ENCODE results near the gene CRHR2. TPM values are rescaled to one million over a fixed set of nuclear protein-coding genes. Genes with fewer than 3 reads are reported as not detected.

Gene CRHR2
- total and polyA plus RNA-seq, 2 of the 13 experiments (the other 11 are each of a cell fraction or from before 2014, with no cell fraction given) = not detected

GRCh38 chr7:30618080-30618676, 64.1 kb downstream of the CRHR2 start:
- DNase-seq (ENCODE audit: low spot score) = no peak
- Histone ChIP-seq H2AFZ (ENCODE audit: low read length) (no peak overlapping the region), H3K4me2 (ENCODE audit: low read depth, low read length) (no peak overlapping the region), H4K20me1 (ENCODE audit: insufficient read depth, low read length) (peaks cover 29% of the 10 kb centered on the region), H3K4me3 (replicated peaks in 1 of 3; ENCODE audit: insufficient read depth in 1 of 3, low read depth in 2 of 3, low read length in 3 of 3) (no peak overlapping the region), H3K9me3 (ENCODE audit: low read length) (no peaks in the 10 kb centered on the region), H3K4me1 (ENCODE audit: insufficient read depth, low read length) (0 out of 2 replicates have a peak, but pooled peaks cover 5% of the 10 kb centered on the region), H3K27ac (ENCODE audit: extremely low read length, insufficient read depth, low read length) (no peak overlapping the region), H3K27me3 (ENCODE audit: control insufficient read depth in 1 of 2, insufficient read depth in 2 of 2, low read length in 2 of 2) (no peaks in the 10 kb centered on the region), H3K79me2 (ENCODE audit: insufficient read depth, low read length) (peaks cover 18% of the 10 kb centered on the region), H3K36me3 (replicated peaks in 1 of 2; ENCODE audit: control insufficient read depth in 1 of 2, insufficient read depth in 2 of 2, low read length in 2 of 2) (peaks cover 32 to 84% of the 10 kb centered on the region in 2 experiments), H3K9ac (ENCODE audit: insufficient read depth, low read depth, low read length) (no peak overlapping the region)
- no TSS peak for BruUV-seq (replicated peaks)
- ATAC-seq = no peak
- CTCF ChIA-PET (ENCODE audit: low intra/inter-chr PET ratio, low total read pairs) = no interaction called here
- POLR2A ChIA-PET = no interaction called here
- TF ChIP-seq ZNF572 (CRISPR knock-in tag; IDR thresholded peaks at IDR 0.05) (no peak), ZNF121 (CRISPR knock-in tag; IDR thresholded peaks at IDR 0.05) (0 out of 2 replicates have a peak, but pooled peaks have one; percentile 37)
- FAIRE-seq = no peak
- WGBS (ENCODE audit: low lambda C conversion rate) = 97% methylated on average over 4 of the region's 4 CpGs
- in situ Hi-C loops (cut with HindIII; ENCODE audit: extremely low pct_ligation_motif_present, low pct_unique_long_range_greater_than_20kb) = loop anchor here (5.0 kb wide), 1 partner anchor 49 kb away; no protein-coding TSS in a partner anchor
- intact Hi-C loops (cut with micrococcal nuclease; ENCODE audit: unreplicated experiment) = no loop called here

DNA sequence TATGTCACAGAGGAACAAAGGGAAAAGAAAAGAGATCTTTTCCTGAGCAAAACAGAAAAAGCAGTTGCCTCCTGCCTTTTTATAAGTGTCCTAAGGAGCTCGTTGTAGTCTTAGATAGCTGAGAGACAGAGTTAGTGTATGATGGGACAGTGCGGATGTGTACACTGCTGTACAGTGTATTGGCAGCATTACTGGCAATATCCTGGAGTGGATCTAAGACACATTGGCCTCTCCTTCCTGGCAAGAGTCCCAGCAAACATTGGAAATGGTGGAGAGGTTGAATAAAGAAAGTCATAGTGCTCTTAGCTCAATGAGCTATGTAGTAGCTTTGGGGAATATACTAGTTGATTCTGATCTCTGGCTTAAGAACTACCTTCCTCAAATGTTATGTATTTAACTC, 64.9 kb downstream of the CRHR2 start:
- TF ChIP-seq ZNF143 (CRISPR knock-in tag; IDR thresholded peaks at IDR 0.05) (no peak), ZNF20 (CRISPR knock-in tag; IDR thresholded peaks at IDR 0.05) (no peak), NFKBIZ (CRISPR knock-in tag; IDR thresholded peaks at IDR 0.05) (no peak), HNRNPUL1 (IDR thresholded peaks at IDR 0.05; ENCODE audit: low read depth, low read length) (no peak), GATAD1 (CRISPR knock-in tag; IDR thresholded peaks at IDR 0.05) (no peak), SNAPC5 (CRISPR knock-in tag; IDR thresholded peaks at IDR 0.05; ENCODE audit: borderline replicate concordance) (no peak), ZMYM2 (CRISPR knock-in tag; IDR thresholded peaks at IDR 0.05) (no peak), THAP11 (CRISPR knock-in tag; IDR thresholded peaks at IDR 0.05) (no peak), RBM22 (optimal IDR thresholded peaks at IDR 0.05; ENCODE audit: low read length) (no peak), ZNF317 (CRISPR knock-in tag; IDR thresholded peaks at IDR 0.05) (no peak), TCF7L2 (IDR thresholded peaks at IDR 0.05; ENCODE audit: low read depth, low read length) (no peak)
- intact Hi-C loops (cut with micrococcal nuclease; ENCODE audit: unreplicated experiment) (no loop called here), in situ Hi-C loops (cut with HindIII; ENCODE audit: extremely low pct_ligation_motif_present, low pct_unique_long_range_greater_than_20kb) (loop anchor here (5.0 kb wide), 1 partner anchor 50 kb away; no protein-coding TSS in a partner anchor)
- DNase-seq (ENCODE audit: low spot score) (no peak), ATAC-seq (no peak), FAIRE-seq (no peak)
- Histone ChIP-seq H3K36me3 (replicated peaks in 1 of 2; ENCODE audit: control insufficient read depth in 1 of 2, insufficient read depth in 2 of 2, low read length in 2 of 2) (peaks cover 35 to 87% of the 10 kb centered on the region in 2 experiments), H3K4me1 (ENCODE audit: insufficient read depth, low read length) (0 out of 2 replicates have a peak, but pooled peaks cover 8% of the 10 kb centered on the region), H4K20me1 (ENCODE audit: insufficient read depth, low read length) (peaks cover 29% of the 10 kb centered on the region), H2AFZ (ENCODE audit: low read length) (no peak overlapping the region), H3K9ac (ENCODE audit: insufficient read depth, low read depth, low read length) (no peak overlapping the region), H3K9me3 (ENCODE audit: low read length) (no peaks in the 10 kb centered on the region), H3K27me3 (ENCODE audit: control insufficient read depth in 1 of 2, insufficient read depth in 2 of 2, low read length in 2 of 2) (no peaks in the 10 kb centered on the region), H3K27ac (ENCODE audit: extremely low read length, insufficient read depth, low read length) (no peak overlapping the region), H3K4me3 (replicated peaks in 1 of 3; ENCODE audit: insufficient read depth in 1 of 3, low read depth in 2 of 3, low read length in 3 of 3) (no peak overlapping the region), H3K4me2 (ENCODE audit: low read depth, low read length) (no peak overlapping the region), H3K79me2 (ENCODE audit: insufficient read depth, low read length) (peaks cover 21% of the 10 kb centered on the region)
- 98% methylated on average over 2 of the region's 2 CpGs for WGBS (ENCODE audit: low lambda C conversion rate)
- ChIA-PET CTCF (ENCODE audit: low intra/inter-chr PET ratio, low total read pairs) (no interaction called here), POLR2A (no interaction called here)
- BruUV-seq (replicated peaks) = no TSS peak
